SK-MEL-5 (cell line): ENCODE measurements around the gene OSM. TPM values are rescaled to one million over a fixed set of nuclear protein-coding genes. Genes with fewer than 3 reads are reported as not detected.

ENCODE experiments used
- DNase-seq: peaks from one replicate; pipeline ENCODE4 v3.0.0-alpha.2; 2016; ENCODE audit warnings: low read depth, low spot score
- in situ Hi-C: cut with HindIII; loops from 2 replicates; pipeline ENCODE4 v1.10.0; 2016; ENCODE audit warnings: low sequenced_read_pairs, high pct_unique_total_duplicates, low pct_unique_long_range_greater_than_20kb
- total RNA-seq: library from RNA; depleted of rRNA; stranded (reverse); fragments of >200 nt; shearing (Covaris generic); gene quantifications from 2 replicates; pipeline ENCODE4 v1.2.3, GENCODE V29; 2014

Gene OSM
- total RNA-seq, 1 experiment from 2014 or later, result not detected

DNA sequence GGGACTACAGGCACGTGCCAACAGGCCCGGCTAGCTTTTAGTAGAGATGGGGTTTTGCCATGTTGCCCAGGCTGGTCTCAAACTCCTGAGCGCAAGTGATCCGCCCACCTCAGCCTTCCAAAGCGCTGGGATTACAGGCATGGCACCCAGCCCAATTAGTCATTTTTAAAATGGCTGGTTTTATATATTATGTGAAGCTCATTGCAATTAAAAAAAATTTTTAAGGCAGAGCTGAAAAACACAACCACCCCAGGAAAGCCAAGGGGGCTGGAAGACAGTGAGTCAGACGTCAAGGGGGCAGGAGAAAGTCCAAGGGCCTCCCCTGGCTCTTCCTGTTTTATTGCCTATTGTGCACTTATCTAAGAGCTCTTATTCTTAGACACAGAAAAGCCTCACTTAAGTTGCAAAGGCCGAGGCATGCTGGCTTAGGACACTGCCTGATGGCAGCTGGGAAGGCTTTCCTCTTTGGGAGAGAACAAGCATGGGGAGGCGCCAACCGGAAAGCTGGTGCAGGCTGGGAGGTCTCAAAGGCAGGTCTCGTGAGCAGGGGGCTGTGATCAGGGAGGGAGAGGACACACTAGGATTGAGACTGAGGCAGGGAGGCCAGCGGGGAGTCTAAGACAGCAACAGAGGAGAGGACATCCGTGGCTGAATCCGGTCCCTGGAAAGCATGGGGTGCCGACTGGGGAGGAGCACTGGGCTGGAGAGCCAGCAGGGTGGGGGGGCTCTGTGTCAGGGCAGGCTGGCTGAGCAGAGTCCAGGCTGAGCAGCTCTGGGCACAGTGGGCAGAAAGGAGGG is 11.1 kb upstream of the OSM start:
- DNase-seq, result no peak
- in situ Hi-C loops, result loop anchor here (25.0 kb wide), 1 partner anchor 110 kb away; the partner anchor contains the start of genes RNF215 and SEC14L2

DNA sequence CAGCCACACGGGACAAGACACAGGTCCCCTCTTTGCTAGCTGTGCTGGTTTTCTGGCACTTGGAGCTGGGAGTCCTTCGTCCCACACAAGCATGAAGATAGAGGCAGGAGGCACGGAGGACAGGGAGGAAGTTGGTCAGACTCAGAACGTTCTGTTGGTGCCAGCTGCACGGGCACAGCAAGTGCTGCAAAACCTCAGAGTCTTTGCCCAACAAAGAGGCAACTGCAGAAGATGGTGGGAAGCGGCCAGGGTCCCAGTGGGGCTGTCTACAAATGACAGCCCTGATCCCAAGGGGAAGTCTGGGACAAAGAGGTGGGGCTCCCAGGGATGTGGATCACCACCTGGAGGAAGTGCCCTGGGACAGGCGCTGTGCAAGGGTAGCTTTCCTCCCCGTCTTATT is 9.4 kb upstream of the OSM start:
- no peak for DNase-seq
- in situ Hi-C loops, result loop anchor here (25.0 kb wide), 1 partner anchor 111 kb away; the partner anchor contains the start of genes RNF215 and SEC14L2

DNA sequence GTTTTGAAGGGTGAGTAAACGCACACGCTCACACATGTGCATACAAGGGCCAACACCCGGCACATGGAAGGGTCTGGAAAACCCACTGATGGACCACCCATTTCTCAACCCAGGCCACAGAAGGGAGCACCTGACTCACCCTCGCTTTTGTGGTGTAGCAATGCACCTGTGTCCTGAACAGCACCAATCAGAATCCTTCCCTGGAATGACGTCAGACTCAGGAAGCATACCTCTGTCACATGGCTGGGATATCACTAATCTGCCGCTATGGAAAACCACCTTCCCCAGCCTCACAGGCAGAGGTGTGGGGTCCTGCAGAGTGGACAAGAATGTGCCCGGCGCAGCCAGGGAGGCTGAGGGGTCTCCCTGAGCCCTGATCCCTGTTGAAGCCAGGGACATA is 9.0 kb upstream of the OSM start:
- in situ Hi-C loops, result loop anchor here (25.0 kb wide), 1 partner anchor 112 kb away; the partner anchor contains the start of genes RNF215 and SEC14L2
- no peak for DNase-seq

DNA sequence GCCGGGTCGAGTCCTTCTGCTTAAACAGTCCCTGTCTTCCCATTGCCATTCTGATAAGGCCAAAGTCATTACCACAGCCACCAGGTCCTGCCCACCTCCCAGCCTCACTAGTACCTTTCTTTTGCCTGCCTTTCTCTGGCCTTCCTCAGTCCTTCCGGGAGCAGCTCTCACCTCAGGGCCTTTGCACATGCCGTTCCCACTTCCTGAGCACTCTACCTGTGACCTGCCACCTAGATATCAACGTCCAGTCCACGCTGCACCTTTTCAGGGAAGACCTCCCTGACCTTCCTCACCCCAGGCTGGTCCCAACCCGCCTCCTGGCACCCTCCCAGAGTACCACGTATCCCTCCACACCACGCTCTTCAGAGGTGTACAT is 7.8 kb upstream of the OSM start:
- no peak for DNase-seq
- in situ Hi-C loops, result no loop called here

DNA sequence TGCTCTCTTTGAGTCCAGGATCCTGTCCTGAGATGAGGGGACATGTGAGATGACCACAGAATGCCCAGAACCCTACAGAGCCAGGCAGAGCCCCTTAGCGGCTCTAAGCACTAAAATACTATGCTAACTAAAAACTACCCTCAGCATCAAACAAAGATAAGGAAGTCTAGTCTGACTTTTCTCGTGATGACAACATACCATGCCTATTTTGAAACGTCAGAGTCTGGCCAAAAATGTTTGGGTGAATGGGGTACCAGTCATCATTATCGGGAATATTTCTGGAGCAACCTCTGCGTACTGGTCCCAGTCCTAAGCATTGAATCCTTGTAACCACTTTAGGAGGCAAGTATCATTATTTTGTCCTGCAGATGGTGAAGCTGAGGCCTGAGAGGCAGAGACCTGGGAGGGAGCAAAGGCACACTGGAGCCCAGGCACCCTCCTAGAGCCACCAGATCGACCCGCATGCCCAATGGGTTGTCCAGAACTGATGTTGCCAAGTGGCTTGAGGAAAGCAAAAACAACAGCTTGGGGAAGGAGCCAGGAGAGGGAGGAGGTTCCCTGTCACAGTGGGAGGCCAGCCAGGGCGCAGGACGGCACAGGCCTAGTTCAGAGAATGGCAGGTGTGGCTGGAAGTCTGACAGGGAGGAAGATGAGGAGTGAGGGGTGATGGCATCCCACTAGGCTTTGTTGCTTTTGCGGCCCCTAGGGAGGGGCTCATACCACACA is 7.2 kb upstream of the OSM start:
- in situ Hi-C loops, result no loop called here

DNA sequence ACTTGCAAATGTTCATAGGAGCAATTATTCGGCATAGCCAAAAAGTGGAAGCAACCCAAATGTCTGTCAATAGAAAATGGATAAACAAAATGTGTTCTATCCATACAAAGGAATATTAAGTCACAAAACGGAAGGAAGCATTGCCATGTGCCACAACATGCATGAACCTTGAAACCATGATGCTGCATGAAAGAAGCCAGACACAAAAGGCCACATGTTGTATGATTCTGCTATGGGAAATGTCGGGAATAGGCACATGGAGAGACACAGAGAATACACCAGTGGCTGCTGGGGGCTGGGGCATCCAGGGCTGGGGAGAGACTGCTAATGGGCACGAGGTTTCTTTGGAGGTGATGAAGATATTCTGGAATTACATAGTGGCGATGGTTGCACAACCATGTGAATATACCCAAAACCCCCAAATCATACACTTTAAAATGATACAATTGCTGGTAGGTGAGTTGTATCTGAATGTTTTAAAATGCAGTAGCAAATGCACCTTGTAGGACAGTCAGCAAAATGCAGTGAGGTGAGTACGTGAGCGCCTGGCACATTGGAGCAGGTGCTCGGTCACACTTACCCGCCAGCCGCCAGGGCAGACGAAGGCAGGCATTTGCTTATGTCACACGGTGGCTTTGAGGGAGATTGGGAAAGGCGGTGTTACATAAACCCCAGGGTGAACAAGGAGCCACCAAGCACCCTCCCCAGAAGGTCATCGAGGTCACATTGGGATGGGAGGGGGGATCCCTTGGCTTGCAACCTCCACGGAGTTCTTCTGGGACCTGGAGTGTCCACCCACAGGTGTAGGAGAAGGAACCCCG is 6.3 kb upstream of the OSM start:
- in situ Hi-C loops, result no loop called here
- no peak for DNase-seq

More for the DNA sequence above, 7.2 kb upstream of the OSM start:
- DNase-seq, result no peak

DNA sequence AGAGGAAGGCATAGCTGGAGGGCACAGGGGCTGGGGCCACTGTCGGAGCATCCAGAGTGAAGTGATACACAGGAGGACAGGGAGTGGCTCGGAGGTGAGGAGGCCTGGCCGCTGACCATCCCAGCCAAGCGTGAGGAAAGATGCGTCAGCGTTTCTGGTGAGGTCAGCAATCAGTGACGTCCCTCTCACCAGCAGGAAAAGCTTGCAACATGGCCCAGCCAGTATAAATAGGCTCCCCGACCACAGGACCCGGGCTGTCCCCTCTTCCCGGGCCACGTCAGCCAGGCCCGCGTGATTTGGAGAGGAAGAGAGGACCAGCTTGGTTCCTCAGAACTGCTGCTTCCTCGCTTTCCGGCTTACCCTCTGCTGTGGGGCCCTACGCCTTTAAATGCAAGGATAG is 4.2 kb upstream of the OSM start:
- in situ Hi-C loops, result no loop called here

DNA sequence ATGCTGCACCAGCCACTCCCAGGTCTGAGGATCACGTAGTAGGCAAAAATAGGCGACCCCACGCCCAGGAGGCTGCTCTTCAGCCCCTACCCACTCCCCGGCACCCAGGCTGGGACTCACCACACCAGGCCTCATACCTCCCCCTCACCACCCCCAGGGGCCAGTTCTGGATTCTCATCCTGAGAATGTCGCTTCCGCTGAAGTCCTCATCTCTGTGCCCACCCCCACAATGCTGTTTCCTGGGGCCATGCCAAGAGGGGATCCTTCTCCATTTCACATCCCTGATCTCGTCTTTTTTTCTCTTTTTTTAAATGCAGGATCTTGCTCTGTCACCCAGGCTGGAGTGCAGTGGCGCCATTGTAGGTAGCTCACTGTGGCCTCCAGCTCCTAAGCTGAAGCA is 1.7 kb upstream of the OSM start:
- in situ Hi-C loops, result no loop called here
- no peak for DNase-seq

More for the DNA sequence above, 4.2 kb upstream of the OSM start:
- DNase-seq, result no peak

DNA sequence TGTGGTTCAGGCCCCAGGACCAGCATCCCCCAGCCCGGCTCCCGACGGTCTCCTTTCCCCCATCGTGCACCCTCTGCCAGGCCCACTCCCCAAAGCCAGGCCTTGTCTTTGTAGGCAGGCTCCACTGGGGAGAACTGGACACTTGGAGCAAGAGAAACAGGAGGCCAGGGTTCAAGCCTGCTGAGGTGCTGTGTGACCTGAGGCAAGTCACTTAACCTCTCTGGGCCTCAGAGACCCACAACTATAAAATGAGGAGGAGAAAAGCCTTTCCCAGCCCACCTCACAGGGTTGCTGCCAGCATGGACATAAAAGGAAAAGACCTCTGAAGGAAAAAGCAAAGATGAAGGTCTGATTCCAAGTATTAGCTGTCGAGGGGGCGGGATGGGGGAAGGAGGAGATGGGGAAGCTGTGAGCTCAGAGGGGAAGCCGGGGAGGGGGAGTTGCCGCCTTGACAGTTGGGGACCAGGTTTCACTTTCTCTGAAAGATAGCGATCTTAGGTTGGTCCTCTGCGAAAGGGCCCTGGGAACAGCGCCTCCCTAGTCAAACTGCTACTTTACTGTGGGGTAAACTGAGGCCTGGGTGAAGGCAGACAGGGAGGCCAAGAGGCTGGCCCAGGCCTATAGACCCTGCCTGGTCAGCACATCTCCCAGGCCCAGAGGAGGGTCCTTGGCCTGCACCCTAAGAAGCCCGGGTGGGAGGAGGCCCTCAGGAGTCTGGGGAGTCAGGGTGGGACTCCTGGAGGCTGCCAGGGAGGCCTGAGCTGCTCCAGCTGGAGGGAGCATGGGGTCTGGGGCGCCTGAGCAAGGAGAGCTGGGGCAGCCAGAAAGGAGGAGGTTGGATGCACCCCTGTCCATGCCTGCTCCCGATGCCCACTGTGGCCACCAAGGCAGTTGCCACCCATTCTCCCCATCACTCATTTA is 991 bp upstream of the OSM start:
- no peak for DNase-seq
- in situ Hi-C loops, result no loop called here

DNA sequence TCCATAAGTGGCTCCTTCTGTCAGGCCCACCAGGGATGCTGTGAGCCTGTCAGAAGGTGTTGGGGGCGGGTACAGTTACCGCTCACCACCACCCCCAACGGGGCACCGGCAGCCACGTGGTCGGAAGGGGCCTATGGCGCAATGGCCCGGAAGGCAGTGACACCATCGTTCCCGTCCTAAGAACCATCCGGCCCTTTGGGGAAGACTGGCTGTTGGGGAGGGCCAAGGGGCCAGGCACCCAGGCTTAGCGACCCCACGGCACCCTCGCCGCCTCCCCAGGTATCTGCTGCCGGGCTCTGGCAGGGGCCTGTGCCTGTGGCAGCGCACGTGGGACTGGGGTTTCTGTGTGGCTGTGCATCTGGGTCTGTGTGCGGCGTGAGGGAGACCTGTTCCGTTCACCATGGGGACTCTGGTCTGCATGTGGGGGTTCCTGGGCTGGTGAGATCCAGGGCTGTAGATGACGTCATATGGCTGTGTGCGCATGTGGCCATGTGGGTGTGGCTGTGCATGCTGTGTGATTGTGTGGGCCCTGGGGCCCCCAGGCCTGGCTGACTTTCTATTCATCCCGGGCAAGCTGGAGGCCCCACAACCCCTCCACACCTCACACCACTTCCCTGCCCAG is 717 bp downstream of the OSM start:
- DNase-seq, result no peak
- in situ Hi-C loops, result no loop called here

DNA sequence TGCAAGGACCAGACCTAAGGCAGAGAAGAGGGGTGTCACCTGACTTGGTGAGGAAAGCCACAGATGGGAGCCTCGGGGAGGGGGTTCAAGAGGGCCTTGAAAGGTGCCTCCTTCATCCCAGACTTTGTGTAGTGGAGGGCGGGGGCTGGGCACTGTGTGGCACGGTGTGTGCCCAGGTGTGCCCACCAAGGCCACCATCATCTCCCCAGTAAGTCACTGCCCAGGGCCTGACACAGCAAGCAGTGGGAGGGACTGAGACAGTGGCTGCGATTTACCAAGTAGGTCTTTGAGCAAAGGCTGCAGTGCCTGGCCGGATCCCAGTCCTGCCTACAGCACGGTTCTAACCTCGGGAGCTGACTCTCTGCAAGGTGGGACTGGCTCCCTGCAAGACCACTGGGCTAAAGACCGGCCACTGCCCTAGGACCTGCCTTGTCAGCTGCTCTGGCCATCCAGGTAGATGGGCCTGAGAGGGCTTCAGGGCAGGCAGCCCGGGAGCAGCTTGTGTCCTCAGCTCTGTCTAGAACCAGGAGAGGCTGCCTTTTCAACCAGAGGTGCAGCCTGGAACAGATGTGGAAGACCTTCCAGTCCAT is 1.4 kb downstream of the OSM start:
- in situ Hi-C loops, result no loop called here

DNA sequence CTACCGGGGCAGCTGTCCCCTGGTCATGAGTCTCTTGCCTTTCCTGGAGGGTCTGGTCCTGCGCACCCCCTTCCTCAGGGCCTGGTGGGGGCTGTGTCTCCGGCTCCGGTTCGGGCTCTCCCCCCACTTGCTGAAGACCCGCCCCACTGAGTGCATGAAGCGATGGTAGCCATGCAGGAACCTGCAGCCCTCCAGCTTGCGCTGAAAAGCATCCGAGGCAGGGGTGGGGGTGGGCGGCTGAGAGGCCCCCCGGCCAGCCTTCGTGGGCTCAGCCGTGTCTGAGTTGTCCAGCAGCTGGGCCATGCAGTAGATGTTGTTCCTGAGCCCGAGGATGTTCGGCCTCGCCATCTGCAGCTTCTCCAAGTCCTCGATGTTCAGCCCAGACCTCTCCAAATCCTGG is 2.8 kb downstream of the OSM start:
- DNase-seq, result no peak
- in situ Hi-C loops, result no loop called here

More for the DNA sequence above, 1.4 kb downstream of the OSM start:
- DNase-seq, result no peak

DNA sequence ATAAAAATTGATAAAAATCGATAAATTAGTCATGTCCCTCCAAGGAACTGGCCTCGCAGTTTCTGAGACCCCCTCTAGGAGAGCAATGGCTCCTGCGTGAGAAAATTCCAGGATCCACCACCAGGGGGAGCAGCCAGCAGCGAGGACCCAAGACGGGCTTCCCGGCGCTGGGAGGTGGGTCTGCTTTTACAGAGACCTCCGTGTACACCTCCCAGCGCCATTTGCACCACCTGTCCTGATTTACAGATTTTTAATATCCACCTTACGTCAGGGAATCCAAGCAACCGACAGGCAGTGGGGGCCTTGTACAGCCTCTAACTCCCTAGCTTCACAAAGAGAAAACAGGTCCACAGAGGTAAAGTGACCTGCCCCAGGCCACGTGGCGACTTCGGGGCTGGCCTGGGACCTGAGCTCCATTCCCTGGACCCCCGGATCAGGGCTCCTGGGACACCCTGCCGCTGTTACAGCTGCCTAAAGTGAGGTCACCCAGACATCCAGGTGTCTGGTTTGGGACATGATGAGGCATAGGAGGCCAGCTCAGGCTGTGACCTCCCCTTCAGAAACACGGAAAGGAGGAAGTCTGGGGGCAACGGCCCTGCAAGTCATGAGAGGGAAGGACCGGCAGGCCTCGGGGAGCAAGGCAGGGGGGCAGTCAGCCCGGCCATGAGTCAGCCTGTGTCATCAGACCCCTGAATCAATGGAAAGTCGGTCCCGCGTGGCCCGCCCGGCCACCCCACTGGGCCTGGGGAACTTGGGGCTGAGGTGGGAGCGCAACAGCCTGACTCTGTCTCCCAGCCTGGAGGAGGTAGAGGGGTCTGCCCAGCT is 3.5 kb downstream of the OSM start:
- in situ Hi-C loops, result no loop called here
- DNase-seq, result peak; percentile 75

DNA sequence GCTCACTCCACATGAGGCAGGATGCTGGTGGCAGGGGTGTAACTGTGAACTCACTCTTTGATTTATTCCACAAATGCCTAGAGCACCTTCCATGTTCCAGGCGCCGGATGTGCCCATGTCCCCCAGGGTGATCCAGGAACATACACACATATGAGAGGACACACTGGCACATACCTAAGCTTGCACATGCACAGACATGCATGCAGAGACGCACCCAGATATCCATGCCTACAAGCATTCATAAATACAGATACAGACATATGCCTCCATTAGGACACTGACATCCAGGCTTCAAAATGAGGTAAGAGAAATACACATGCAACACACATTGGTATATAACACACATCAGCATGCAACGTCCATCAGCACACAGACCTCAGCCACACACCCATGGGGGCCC is 4.5 kb downstream of the OSM start:
- DNase-seq, result no peak
- in situ Hi-C loops, result no loop called here

DNA sequence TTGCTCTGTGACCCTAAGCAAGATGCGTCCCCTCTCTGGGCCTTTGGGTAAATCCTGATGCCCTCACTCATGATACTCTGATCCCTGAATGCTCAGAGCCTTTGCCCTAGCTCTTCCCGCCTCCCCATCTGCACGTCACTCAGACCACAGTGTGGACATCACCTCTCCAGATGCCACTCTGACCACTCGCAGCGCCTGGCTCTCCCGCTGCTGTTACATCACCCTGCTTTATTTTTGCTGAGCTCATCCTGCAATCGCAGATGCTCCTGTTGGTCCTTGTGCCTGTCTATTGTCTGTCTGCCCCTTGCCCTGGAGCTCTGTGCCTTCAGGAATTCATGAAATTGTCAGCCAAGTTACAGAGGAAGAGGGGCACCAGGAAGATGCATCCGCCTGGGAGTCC is 5.5 kb downstream of the OSM start:
- DNase-seq, result no peak
- in situ Hi-C loops, result no loop called here

DNA sequence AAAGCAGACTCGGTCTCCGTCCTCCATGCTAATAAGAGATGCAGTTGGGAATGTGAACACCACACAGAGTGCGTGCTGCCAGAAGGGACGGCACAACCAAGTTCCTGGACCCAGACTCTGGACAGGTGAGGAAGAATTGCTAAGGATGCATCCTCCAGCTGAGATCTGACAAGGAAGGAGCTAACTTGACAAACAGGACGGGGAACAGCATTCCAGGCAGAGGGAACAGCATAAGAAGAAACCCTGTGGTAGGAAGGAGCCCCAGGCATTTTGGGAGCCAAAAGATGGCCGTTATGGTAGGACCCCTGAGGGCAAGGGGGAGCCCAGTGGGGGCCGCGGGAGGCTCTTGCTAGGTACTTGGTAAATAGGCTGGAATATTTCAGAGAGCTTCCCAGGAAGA is 6.0 kb downstream of the OSM start:
- in situ Hi-C loops, result no loop called here
- DNase-seq, result no peak
